Neuronal stem cell (in vitro differentiated cells): ENCODE measurements around the gene CLDN17. TPM values are rescaled to one million over a fixed set of nuclear protein-coding genes. Genes with fewer than 3 reads are reported as not detected.

Experiments used
- DNase-seq: peaks from one replicate; pipeline ENCODE4 v3.0.0-alpha.2; 2013; ENCODE audit warnings: low spot score
- H2AFZ ChIP-seq: one replicate; pipeline ENCODE4 v1.6.1; 2013; ENCODE audit warnings: mild to moderate bottlenecking, low read length, inconsistent platforms
- H2AK5ac ChIP-seq: 2 replicates; pipeline ENCODE4 v1.6.1; 2013; ENCODE audit warnings: low read depth, mild to moderate bottlenecking, inconsistent platforms, low read length, moderate library complexity, mixed read lengths
- H2BK120ac ChIP-seq: 2 replicates; pipeline ENCODE4 v1.6.1; 2013; ENCODE audit warnings: low read depth, mild to moderate bottlenecking, inconsistent platforms, low read length, moderate library complexity, mixed read lengths
- H2BK12ac ChIP-seq: one replicate; pipeline ENCODE4 v1.6.1; 2013; ENCODE audit warnings: low read length, inconsistent platforms
- H2BK15ac ChIP-seq: 2 replicates; pipeline ENCODE4 v1.6.1; 2013; ENCODE audit warnings: mild to moderate bottlenecking, low read length, inconsistent platforms, mixed read lengths
- H2BK5ac ChIP-seq: one replicate; pipeline ENCODE4 v1.6.1; 2013; ENCODE audit warnings: inconsistent platforms, mild to moderate bottlenecking, low read length, moderate library complexity
- H3K14ac ChIP-seq: one replicate; pipeline ENCODE4 v1.6.1; 2013; ENCODE audit warnings: low read length, inconsistent platforms
- H3K18ac ChIP-seq: 2 replicates; pipeline ENCODE4 v1.6.1; 2013; ENCODE audit warnings: low read length, inconsistent platforms
- H3K23ac ChIP-seq: 2 replicates; pipeline ENCODE4 v1.6.1; 2013; ENCODE audit warnings: low read depth, mild to moderate bottlenecking, mixed read lengths, low read length, inconsistent platforms; ENCODE audit not compliant: poor library complexity
- H3K27ac ChIP-seq: replicated peaks from 3 replicates; pipeline ENCODE4 v1.5.1; 2013; ENCODE audit warnings: low read length, inconsistent platforms
- H3K27me3 ChIP-seq, 3 experiments: 2 replicates each; pipeline ENCODE4 v1.6.1; 2013; ENCODE audit warnings: low read length in 3 of 3, mild to moderate bottlenecking in 2 of 3, inconsistent platforms in 1 of 3, low read depth in 1 of 3, mixed read lengths in 1 of 3, moderate library complexity in 1 of 3; ENCODE audit not compliant: control insufficient read depth in 3 of 3, insufficient read depth in 3 of 3
- H3K36me3 ChIP-seq, 2 donors: replicated peaks in 1 of 2; 2 replicates each; pipeline ENCODE4 v1.6.1; 2013; ENCODE audit warnings: low read length in 2 of 2; ENCODE audit not compliant: control insufficient read depth in 2 of 2, insufficient read depth in 2 of 2
- H3K4ac ChIP-seq: 2 replicates; pipeline ENCODE4 v1.6.1; 2013; ENCODE audit warnings: inconsistent platforms, mild to moderate bottlenecking, low read length, moderate library complexity
- H3K4me1 ChIP-seq, 2 donors: 1 replicate in 1 of 2; 2 replicates in 1 of 2; pipeline ENCODE4 v1.6.1; 2013; ENCODE audit warnings: low read length in 2 of 2, low read depth in 1 of 2; ENCODE audit not compliant: control insufficient read depth in 2 of 2, insufficient read depth in 1 of 2
- H3K4me2 ChIP-seq: one replicate; pipeline ENCODE4 v1.6.1; 2013; ENCODE audit warnings: mild to moderate bottlenecking, low read length, inconsistent platforms; ENCODE audit not compliant: insufficient read depth, poor library complexity, severe bottlenecking
- H3K4me3 ChIP-seq, 2 donors: 2 replicates each; pipeline ENCODE4 v1.5.1; 2013; ENCODE audit warnings: low read length in 2 of 2, mild to moderate bottlenecking in 2 of 2, inconsistent platforms in 1 of 2, moderate library complexity in 1 of 2
- H3K79me1 ChIP-seq: one replicate; pipeline ENCODE4 v1.6.1; 2013; ENCODE audit warnings: low read depth, mild to moderate bottlenecking, inconsistent platforms, low read length, moderate library complexity
- H3K9ac ChIP-seq: one replicate; pipeline ENCODE4 v1.6.1; 2013; ENCODE audit warnings: mild to moderate bottlenecking, low read depth, low read length, inconsistent platforms; ENCODE audit not compliant: poor library complexity
- H3K9me3 ChIP-seq, 2 donors: replicated peaks in 1 of 2; 2 replicates each; pipeline versions ENCODE3 to v1.6.1; 2013; ENCODE audit warnings: low read length in 2 of 2, mild to moderate bottlenecking in 2 of 2, inconsistent platforms in 1 of 2, low read depth in 1 of 2, mixed read lengths in 1 of 2, moderate library complexity in 1 of 2; ENCODE audit not compliant: control insufficient read depth in 2 of 2, insufficient read depth in 1 of 2
- H4K8ac ChIP-seq: one replicate; pipeline ENCODE4 v1.6.1; 2013; ENCODE audit warnings: low read depth, mild to moderate bottlenecking, inconsistent platforms, low read length, moderate library complexity
- H4K91ac ChIP-seq: one replicate; pipeline ENCODE4 v1.6.1; 2013; ENCODE audit warnings: low read length, low read depth, mild to moderate bottlenecking, inconsistent platforms; ENCODE audit not compliant: poor library complexity
- WGBS, 2 donors: extraction: QIAGEN DNeasy Blood & Tissue Kit; methylation state at CpG; one replicate each; pipeline ENCODE4 v1.1.7; 2013; ENCODE audit warnings: missing lambda C conversion rate in 2 of 2, mixed read lengths in 1 of 2; ENCODE audit not compliant: insufficient read length in 2 of 2, insufficient replicate concordance in 1 of 2; ENCODE audit errors: extremely low coverage in 2 of 2; 5-methylcytosine and 5-hydroxymethylcytosine counted together
- polyA plus RNA-seq, 2 experiments: library from polyadenylated mRNA; stranded (reverse); fragments of 200-250 nt; gene quantifications; one replicate each; pipeline ENCODE4 v1.2.3, GENCODE V29; 2013

Gene CLDN17
- not detected for polyA plus RNA-seq (2013, experiment 1 of 2)
- not detected for polyA plus RNA-seq (2013, experiment 2 of 2)

GRCh38 chr21:30166705-30167104 is at the start of gene CLDN17:
Gene CLDN17 (minus strand): TSS chr21:30166805. CDS start chr21:30166617, 188 bp downstream.
- no peak within 1 kb of the TSS for H4K91ac ChIP-seq
- H3K23ac ChIP-seq: no peak within 1 kb of the TSS
- no peak within 1 kb of the TSS for H3K4me3 ChIP-seq
- no peak within 1 kb of the TSS for H3K18ac ChIP-seq
- no peak within 1 kb of the TSS for H3K9ac ChIP-seq
- no peaks in the 10 kb centered on the region for H3K79me1 ChIP-seq
- no peak within 1 kb of the TSS for H2AFZ ChIP-seq
- no peak within 1 kb of the TSS for H3K14ac ChIP-seq
- H2BK12ac ChIP-seq: no peak within 1 kb of the TSS
- H3K27ac ChIP-seq: no peak within 1 kb of the TSS
- no peaks in the 10 kb centered on the region for H3K4me1 ChIP-seq
- H2BK120ac ChIP-seq: no peak within 1 kb of the TSS
- no peak within 1 kb of the TSS for H3K4ac ChIP-seq
- H3K36me3 ChIP-seq: no peaks in the 10 kb centered on the region
- H2BK5ac ChIP-seq: no peak within 1 kb of the TSS
- H4K8ac ChIP-seq: no peak within 1 kb of the TSS
- H2BK15ac ChIP-seq: no peak within 1 kb of the TSS
- H2AK5ac ChIP-seq: no peak within 1 kb of the TSS
- no peaks in the 10 kb centered on the region for H3K9me3 ChIP-seq
- H3K4me2 ChIP-seq: no peak within 1 kb of the TSS
- DNase-seq: no peak
- H3K27me3 ChIP-seq: no peaks in the 10 kb centered on the region
- WGBS, 2 donors: no CpG with 5 or more reads among the region's 1 CpG

GRCh38 chr21:30216041-30216723 is 49.6 kb upstream of the CLDN17 start, which contains the start of gene CLDN8:
Gene CLDN8 (minus strand): TSS chr21:30216097. CDS start chr21:30215925, 172 bp downstream.
- WGBS, 2 donors: no CpG with 5 or more reads among the region's 5 CpGs
- Histone ChIP-seq H4K8ac (no peak within 1 kb of the TSS), H2BK120ac (no peak within 1 kb of the TSS), H3K36me3 (no peaks in the 10 kb centered on the region), H3K79me1 (no peaks in the 10 kb centered on the region), H2AK5ac (no peak within 1 kb of the TSS), H3K9ac (no peak within 1 kb of the TSS), H2BK12ac (no peak within 1 kb of the TSS), H3K4me2 (no peak within 1 kb of the TSS), H3K18ac (peak within 1 kb of the TSS; percentile 0), H3K4me3 (no peak within 1 kb of the TSS), H3K9me3 (no peaks in the 10 kb centered on the region), H4K91ac (no peak within 1 kb of the TSS), H2BK5ac (no peak within 1 kb of the TSS), H3K27ac (no peak within 1 kb of the TSS), H3K27me3 (no peaks in the 10 kb centered on the region), H3K4me1 (no peaks in the 10 kb centered on the region), H2BK15ac (no peak within 1 kb of the TSS), H3K4ac (no peak within 1 kb of the TSS), H2AFZ (no peak within 1 kb of the TSS), H3K23ac (no peak within 1 kb of the TSS), H3K14ac (no peak within 1 kb of the TSS)
- no peak for DNase-seq

- no peaks in the 10 kb centered on the region for H3K4me1 ChIP-seq
- H3K14ac ChIP-seq: no peak overlapping the region
- no peak overlapping the region for H2AK5ac ChIP-seq
- H2AFZ ChIP-seq: no peak overlapping the region
- H4K91ac ChIP-seq: no peak overlapping the region
- H3K36me3 ChIP-seq: no peaks in the 10 kb centered on the region
- H3K9me3 ChIP-seq: no peaks in the 10 kb centered on the region
- H3K4me3 ChIP-seq: no peak overlapping the region
- no peaks in the 10 kb centered on the region for H3K79me1 ChIP-seq
- H3K23ac ChIP-seq: no peak overlapping the region
- no peaks in the 10 kb centered on the region for H3K27me3 ChIP-seq
- H2BK120ac ChIP-seq: no peak overlapping the region
- H3K4ac ChIP-seq: no peak overlapping the region
- H3K4me2 ChIP-seq: no peak overlapping the region
- no peak overlapping the region for H2BK15ac ChIP-seq
- no CpG with 5 or more reads among the region's 1 CpG for WGBS, 2 donors
- H4K8ac ChIP-seq: no peak overlapping the region
- no peak overlapping the region for H3K27ac ChIP-seq
- no peak for DNase-seq
- no peak overlapping the region for H2BK12ac ChIP-seq
- H2BK5ac ChIP-seq: no peak overlapping the region
- H3K9ac ChIP-seq: no peak overlapping the region
- H3K18ac ChIP-seq: no peak overlapping the region
These were observed 44.5 kb upstream of the CLDN17 start for GRCh38 chr21:30211071-30211470.

GRCh38 chr21:30209601-30210000 is 43.0 kb upstream of the CLDN17 start:
- H3K36me3 ChIP-seq: no peaks in the 10 kb centered on the region
- no peak overlapping the region for H2AK5ac ChIP-seq
- H3K9ac ChIP-seq: no peak overlapping the region
- no peaks in the 10 kb centered on the region for H3K4me1 ChIP-seq
- H2BK15ac ChIP-seq: no peak overlapping the region
- H3K18ac ChIP-seq: no peak overlapping the region
- H4K91ac ChIP-seq: no peak overlapping the region
- H3K79me1 ChIP-seq: no peaks in the 10 kb centered on the region
- H3K4ac ChIP-seq: no peak overlapping the region
- H3K14ac ChIP-seq: no peak overlapping the region
- no peak overlapping the region for H2BK12ac ChIP-seq
- no peak overlapping the region for H2BK5ac ChIP-seq
- no CpG with 5 or more reads among the region's 5 CpGs for WGBS, 2 donors
- no peak overlapping the region for H3K4me2 ChIP-seq
- no peak overlapping the region for H4K8ac ChIP-seq
- H3K27me3 ChIP-seq: no peaks in the 10 kb centered on the region
- no peak overlapping the region for H3K4me3 ChIP-seq
- DNase-seq: peak; percentile 23
- no peak overlapping the region for H3K23ac ChIP-seq
- no peaks in the 10 kb centered on the region for H3K9me3 ChIP-seq
- H2BK120ac ChIP-seq: no peak overlapping the region
- H3K27ac ChIP-seq: no peak overlapping the region
- peak overlapping the region; percentile 80 for H2AFZ ChIP-seq
